VCaP (cell line): Measurements from ENCODE around the gene TARBP1.

Source experiments
- H3K27ac ChIP-seq: fragments of 450-650 bp; 2 replicates; pipeline ENCODE4 v1.5.1; 2017
- CTCF ChIP-seq: fragments of 450-650 bp; conservative IDR thresholded peaks from 2 replicates; pipeline ENCODE4 v1.5.1; 2017; ENCODE audit warnings: mild to moderate bottlenecking, moderate library complexity

TARBP1 gene

GRCh38 chr1:234478481-234479309, at the start of gene TARBP1:
TARBP1 (minus strand) TSS chr1:234479179; CDS start chr1:234479103, 76 bp downstream.
- peak; percentile 43 for TF ChIP-seq CTCF
- peak within 1 kb of the TSS; percentile 96 for H3K27ac ChIP-seq

- TF ChIP-seq CTCF, result no peak
- H3K27ac ChIP-seq, result no peak overlapping the region; the same call in 1 of the 2 replicates
These were observed 49.3 kb upstream of the TARBP1 start for GRCh38 chr1:234528074-234528865.

GRCh38 chr1:234527346-234527745, 48.4 kb upstream of the TARBP1 start:
- no peak overlapping the region for H3K27ac ChIP-seq
- TF ChIP-seq CTCF, result no peak

GRCh38 chr1:234526922-234527321, 47.9 kb upstream of the TARBP1 start:
- TF ChIP-seq CTCF, result no peak
- no peak overlapping the region for H3K27ac ChIP-seq

- 0 out of 2 replicates have a peak overlapping the region, but pooled peaks have one; percentile 83 for H3K27ac ChIP-seq
- no peak for TF ChIP-seq CTCF
These were observed 46.3 kb upstream of the TARBP1 start for GRCh38 chr1:234525099-234525799.

- no peak for TF ChIP-seq CTCF
- H3K27ac ChIP-seq, result peak overlapping the region; percentile 83; the same call in 1 of the 2 replicates
These were observed 42.9 kb upstream of the TARBP1 start for GRCh38 chr1:234521836-234522235.
